ENCODE measurements around the gene RITA1.

The RITA1 gene

DNA sequence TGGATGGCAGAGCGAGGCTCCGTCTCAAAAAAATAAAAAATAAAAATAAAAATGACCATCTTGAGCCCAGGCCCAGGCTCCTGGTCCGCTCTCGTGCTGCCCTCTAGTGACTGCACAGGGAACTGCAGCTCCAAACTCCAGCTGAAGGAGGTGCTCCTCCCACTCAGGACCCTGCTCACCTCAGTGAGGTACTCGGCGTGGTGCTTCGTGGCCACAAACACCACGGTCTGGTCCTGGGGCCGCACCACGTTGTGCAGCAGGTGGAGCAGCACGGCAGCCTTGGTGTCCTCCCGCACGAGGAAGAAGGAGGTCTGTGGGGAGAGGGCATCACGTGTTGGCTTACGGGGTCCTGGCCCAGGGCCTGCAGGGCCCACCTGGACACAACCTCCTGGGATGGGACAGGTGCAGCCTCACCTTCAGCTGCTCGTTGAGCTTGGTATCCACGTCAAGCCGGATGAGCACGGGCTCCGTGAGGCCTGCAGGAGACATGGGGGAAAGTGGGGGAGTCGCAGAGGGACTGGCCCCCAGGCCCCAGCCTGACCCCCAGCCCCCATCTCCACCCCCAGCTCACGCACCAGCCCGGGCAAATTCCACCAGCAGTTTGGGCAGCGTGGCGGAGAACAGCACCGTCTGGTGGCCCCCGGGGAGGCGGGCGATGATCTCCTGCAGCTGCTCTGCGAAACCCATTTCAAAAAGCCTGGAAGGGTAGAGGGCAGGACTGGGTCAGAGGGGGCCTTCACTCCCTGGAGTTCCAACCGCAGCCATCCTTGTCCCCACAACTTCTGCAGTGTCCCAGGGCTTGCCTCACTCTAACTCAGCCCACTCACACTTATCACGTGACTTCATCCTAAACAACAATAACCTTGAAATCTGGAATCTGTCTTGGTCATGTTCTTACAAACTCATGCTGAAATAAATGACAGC lies 10.8 kb upstream of the RITA1 start:
- no peak for DNase-seq (ENCODE audit: low read depth)

DNA sequence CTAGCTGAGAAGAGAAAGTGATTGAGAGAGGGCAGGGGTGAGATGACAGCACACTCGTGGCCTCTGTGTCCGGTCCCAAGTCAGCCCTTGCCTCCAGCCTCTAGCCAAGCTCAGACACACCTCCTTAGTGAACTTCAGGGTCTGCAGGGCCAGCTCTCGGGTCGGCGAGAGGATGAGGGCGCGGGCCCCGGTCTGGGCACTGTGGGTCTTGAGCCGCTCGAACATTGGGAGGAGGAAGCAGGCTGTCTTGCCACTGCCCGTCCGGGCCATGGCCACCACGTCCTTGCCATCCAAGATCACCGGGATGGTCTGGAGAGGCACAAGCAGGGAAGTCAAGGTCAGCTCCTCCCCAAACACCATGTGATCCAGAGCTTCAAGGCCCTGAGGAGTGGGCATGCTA lies 6.5 kb upstream of the RITA1 start:
- DNase-seq (ENCODE audit: low read depth): no peak

DNA sequence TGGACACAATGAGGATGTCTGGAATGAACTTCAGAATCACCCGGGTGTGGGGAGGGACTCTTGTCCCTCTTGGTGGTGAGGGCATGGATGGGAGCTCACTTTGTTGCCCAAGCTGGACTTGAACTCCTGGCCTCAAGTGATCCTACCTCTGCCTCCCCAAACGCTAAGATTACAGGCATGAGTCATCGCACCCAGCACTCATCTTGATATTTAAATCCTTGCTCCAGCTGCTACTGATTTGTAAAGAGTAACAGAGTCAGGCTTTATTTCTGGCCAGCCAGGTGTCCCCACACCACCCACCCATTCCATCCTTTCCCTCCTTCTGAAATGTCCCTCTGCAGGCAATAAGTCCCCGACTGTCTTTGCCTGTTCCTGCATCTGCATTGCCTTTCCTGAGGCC lies 5.2 kb upstream of the RITA1 start:
- DNase-seq (ENCODE audit: low read depth): no peak

DNA sequence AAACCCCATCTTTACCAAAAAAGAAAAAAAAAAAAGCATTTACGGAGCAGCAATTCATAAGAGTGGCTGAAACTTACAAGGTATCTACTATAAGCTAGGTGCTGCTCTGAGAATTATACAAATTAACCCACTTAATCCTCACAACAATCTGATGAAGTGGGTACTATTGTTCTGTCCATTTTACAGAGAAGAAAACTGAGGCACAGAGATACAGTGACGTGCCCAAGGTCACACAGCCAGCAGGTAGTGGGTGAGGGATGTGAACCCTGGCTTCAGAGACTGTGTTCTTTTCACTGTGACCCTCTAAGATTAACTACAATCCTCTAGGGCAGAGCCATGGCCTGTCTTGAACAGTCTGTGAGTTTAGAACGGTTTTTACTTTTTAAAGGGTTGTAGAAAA lies 3.5 kb upstream of the RITA1 start:
- DNase-seq (ENCODE audit: low read depth): no peak

DNA sequence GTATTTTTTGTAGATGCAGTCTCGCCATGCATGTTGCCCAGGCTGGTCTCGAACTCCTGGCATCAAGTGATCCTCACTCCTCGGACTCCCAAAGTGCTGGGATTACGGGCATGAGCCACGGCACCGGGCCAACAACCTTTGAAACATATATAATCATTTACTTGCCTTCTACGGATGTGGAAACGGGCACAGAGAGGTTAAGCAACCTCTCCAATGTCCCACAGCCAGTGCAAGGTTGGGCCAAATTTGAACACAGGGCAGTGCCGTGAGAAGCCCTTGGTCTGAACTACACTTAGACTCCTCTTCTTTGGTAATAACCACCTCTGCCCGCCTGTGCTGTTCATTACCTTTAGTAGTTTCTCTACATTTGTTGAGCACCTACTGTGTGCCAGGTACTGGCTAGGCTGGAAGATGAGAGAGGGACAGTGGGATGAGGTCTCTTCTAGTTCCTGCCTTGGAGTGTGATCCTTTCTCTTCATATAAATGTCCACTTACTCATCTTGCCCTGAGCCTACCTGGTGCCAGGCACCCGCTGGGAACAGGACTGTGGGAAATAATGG lies 2.4 kb upstream of the RITA1 start:
- DNase-seq (ENCODE audit: low read depth): no peak

DNA sequence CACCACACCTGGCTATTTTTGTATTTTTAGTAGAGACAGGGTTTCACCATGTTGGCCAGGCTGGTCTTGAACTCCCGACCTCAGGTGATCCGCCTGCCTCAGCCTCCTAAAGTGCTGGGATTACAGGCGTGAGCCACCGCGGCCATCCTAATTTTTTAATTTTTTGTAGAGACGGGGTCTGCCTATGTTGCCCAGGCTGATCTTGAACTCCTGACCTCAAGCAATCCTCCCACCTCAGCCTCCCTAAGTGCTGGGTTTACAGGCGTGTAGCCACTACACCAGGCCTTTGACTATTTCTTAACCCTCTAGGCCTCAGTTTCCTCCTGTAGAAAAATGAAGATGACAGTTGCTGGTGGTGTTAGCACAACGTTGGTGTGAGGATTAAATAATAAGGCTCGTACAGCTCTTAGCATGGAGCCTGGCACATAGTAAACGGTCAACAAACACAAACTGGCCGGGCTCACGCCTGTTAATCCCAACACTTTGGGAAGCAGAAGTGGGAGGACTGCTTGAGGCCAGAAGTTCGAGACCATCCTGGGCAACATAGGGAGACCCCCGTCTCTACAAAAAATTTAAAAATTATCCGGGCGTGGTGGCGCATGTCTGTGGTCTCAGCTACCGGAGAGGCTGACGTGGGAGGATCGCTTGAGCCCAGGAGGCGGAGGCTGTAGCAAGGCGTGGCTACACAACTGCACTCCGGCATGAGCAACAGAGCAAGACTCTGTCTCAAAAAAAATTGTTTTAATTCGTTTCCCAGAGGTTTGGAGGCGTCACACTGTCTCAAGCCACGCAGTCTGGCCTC lies 1.2 kb upstream of the RITA1 start:
- peak; percentile 79 for DNase-seq (ENCODE audit: low read depth)

DNA sequence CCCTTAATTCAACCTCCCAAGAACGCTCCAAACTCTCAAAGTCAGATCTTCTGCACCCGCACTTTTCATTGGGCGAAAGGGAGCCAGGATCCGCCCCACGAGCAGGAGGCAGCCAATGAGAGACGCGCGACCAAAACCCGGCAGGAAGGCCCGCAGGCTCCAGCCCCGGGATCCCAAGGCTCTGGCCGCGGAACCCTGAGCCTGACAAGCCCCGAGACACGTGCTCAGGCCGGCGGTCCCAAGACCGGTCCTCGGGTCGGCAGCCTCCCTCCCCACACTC lies 681 bp upstream of the RITA1 start:
- no peak for DNase-seq (ENCODE audit: low read depth)

DNA sequence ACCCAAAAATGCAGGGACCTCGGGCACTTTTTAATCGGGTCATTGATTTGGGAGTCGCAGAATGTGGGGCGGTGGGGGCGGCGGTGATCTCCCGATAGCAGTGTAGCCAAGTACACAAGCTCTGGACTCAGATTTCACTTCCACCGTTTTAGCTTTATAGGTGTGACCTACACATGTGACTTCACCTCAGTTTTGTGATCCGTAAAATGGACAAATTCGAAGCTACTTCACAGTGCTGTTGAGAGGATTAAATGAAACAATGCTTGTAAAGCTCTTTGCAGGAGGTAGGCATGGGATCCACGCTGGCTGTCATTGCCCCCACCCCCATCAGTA lies 478 bp downstream of the RITA1 start:
- no peak for DNase-seq (ENCODE audit: low read depth)

DNA sequence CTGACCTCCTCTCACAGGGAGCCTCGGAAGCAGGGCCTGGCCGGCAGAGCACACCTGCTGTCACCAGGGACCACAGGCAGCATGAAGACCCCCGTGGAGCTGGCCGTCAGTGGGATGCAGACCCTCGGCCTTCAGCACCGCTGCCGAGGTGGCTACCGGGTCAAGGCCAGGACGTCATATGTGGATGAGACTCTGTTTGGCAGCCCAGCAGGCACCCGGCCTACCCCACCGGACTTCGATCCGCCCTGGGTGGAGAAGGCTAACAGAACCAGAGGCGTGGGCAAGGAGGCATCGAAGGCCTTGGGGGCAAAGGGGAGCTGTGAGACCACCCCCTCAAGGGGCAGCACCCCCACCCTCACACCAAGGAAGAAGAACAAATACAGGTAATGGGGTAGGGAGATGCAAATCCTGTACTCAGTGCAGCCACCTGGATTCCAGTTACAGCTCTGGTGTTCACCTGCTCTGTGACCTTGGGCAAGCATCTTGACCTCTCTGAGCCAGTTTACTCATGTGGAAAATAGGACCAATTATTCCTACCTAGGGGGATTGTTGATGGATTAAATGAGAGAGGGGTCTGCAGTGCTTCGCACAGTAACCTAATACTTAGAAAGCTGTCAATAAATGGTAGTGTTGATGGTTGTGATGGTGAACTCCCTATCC lies 1.3 kb downstream of the RITA1 start:
- no peak for DNase-seq (ENCODE audit: low read depth)

DNA sequence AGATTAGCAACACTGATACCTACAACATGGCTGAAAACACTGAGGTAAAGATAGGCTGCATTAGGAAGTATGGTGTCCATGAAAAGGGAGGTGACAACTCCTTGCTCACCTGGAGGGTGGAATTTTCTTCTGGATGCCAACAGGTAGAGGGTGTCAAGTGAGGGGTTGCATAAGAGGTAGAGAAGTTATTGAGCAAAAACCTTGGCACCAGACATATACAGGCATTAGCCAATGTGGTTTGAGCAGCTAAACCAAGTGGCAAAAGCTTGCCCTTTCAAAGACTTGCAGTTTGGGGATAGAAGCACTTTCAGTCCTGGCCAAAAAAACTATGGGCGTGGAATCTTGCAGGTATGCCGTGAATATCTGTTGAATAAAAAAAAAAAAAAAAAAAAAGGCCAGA lies 3.8 kb downstream of the RITA1 start:
- DNase-seq (ENCODE audit: low read depth): no peak

DNA sequence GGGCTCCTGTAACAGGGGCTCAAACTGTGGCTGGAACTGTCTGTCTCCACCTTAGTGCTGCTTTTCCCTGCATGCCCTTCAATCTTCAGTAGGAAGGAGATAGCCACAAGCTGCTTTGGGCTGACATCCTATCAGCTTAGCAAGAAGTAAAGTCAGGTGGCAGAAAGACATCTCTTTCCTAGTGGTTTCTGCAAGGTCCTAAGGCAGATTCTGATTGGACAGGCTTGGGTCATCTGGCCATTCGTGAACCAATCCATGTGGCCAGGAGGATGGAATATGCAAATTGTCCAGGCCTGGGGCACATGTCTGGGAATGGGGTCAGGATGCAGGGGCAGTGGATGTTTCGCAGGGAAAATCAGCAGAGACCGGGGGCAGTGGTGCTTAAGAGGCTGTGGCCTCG lies 5.2 kb downstream of the RITA1 start:
- no peak for DNase-seq (ENCODE audit: low read depth)

DNA sequence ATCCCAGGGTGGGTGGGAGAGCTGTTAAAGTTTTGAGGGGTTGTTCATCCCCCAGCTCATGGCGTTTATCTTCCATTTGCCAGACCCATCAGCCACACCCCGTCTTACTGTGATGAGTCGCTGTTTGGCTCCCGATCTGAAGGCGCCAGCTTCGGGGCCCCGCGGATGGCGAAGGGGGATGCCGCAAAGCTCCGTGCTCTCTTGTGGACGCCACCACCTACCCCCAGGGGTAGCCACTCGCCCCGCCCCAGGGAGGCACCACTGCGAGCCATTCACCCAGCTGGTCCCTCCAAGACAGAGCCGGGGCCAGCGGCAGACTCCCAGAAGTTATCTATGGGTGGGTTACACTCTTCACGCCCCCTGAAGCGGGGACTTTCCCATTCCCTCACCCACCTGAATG lies 5.7 kb downstream of the RITA1 start:
- no peak for DNase-seq (ENCODE audit: low read depth)

DNA sequence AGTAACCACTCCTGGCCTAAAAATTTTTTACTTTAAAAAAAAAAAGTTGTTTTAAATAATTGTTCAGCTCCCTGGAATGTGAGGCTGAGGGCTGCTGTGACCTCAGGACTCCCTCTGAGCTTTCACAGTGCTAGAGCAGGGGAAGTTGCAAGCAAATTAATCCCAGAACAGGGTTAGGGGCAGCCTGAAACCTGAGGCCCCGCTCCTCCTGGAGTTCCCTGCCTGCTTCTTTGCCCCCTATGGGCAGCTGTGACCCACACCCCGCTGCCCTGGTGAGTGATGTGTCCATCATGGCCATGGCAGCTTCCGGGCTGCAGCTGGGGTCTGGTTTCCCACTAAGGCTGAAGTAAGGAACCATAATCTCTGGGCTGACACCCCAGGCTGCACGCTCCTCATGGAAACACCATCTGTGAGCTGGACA lies 9.5 kb downstream of the RITA1 start:
- DNase-seq (ENCODE audit: low read depth): peak; percentile 59

DNA sequence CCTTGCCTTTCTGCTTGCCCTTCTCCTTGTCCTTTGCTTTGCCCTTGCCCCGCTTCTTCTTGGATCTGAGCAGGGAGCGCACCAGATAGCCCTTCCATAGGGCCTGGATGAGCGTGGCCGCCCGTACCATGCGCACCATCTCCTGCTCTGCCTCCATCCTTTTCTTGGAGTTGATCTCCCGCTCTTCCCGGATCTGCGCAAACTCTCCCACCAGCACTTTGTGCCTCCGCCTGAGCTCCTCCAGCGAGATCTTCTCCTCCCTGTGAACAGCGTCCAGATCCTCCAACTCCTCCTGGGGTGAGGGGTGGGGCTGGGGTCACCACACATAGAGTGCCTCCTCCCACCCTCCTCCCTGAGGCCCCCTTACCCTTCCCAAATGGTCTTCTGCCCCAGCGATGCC lies 10.1 kb downstream of the RITA1 start:
- DNase-seq (ENCODE audit: low read depth): no peak

DNA sequence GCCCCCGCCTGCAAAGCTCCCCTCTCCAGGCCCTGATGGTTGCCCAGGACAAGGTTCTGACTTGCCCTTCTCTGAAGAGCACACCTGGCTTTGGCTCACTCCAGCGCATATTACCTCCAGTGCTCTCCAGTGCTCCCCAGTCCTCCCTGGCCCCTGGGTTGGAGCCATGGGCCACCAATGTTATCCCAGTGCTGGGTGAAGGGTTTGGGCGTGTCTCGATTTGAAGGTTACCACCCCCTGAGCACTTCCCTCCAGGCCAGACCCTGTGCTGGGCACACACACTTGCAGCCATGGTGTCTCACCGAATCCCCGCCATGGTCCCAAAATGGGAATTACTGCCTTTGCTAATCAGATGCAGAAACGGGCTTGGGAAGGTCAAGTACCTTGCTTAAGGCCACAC lies 11.1 kb downstream of the RITA1 start:
- no peak for DNase-seq (ENCODE audit: low read depth)

DNA sequence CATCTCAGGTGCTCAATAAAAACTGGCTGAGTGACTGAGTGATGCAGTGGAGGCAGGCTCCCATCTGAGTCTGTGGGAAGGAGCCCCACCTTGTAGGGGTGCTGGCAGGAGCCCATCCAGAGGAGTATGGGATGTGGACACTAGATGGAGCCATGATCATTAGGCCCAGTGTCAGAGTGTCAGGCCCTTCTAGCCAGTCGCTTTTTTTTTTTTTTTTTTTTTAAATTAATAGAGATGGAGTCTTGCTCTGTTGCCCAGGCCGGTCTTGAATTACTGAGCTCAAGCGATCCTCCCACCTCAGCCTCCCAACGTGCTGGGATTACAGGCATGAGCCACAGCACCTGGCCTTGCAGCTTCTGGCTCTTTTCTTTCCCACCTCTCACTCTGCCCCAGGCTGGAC lies 11.5 kb downstream of the RITA1 start:
- DNase-seq (ENCODE audit: low read depth): peak; percentile 51

DNA sequence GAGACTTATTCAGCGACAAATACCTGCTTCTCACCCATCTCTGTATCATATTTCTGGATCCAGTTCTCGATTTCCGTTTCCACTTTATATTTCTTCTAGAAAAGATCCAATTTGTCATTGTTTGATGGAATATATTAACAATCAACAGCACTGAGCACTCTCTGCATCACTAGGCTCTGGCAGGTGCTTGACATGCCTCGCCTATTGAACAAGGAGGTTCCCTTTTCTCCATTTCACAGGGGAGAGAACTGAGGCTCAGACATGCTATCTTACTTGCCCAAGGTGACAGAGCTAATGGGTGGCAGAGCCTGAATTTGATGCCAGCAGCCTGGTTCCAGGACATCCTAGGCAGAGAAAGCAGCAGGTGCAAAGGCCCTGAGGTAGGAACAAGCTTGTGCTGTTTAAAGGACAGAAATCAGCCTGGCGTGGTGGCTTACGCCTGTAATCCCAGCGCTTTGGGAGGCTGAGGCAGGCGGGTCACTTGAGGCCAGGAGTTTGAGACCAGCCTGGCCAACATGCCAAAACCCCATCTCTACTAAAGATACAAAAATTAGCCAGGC lies 12.1 kb downstream of the RITA1 start:
- no peak for DNase-seq (ENCODE audit: low read depth)

DNA sequence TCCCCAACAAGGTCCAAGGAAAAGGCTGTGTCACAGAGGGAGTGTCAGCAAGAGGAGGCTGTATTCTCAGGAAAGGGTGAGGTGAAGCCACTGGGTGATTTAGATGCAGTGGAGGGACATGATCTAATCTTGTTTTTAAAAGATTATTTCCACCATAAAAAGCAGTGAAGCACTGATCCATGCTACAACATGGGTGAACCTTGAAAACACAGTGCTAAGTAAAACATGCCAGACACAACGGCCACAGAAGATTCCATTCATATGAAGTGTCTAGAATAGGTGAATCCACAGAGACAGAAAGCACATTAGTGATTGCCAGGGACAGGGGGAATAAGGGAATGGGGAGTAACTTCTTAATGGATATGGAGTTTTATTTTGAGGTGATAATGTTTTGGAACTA lies 12.8 kb downstream of the RITA1 start:
- DNase-seq (ENCODE audit: low read depth): no peak

DNA sequence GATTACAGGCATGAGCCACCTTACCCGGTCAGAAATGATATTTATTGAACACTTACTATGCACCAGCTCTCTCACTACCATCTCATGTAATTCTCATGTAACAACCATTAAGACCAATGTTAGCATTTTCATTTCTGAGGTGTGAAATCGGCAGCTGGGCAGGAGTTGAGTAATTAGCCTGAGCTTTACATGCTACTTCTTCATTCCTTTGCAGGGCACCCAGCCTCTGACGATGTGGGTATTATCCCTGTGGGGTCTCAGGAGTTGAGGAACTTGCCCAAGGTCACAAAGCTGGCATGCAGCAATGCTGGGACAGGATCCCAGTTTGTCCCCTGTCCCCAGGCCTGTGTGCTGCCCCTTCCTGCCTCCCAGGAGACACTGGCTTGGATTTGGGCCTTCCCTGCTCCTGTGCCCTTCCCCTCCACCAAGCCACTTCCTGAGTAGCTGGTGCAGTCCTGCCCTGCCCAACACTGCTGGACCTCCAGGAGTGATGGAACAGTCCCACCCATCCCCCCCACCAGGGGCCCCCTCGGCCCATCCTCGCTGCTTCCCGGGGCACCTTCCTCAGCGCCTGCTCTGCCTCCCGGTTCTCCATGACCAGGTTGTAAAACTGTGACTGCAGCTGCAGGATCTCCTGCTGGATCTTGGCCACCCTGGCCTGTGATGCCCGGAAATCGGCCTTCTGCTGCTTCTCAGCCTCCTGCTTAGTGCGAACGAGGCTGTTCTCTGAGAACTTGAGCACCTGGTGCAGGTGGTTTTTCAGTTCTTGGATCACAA lies 14.7 kb downstream of the RITA1 start:
- DNase-seq (ENCODE audit: low read depth): no peak

DNA sequence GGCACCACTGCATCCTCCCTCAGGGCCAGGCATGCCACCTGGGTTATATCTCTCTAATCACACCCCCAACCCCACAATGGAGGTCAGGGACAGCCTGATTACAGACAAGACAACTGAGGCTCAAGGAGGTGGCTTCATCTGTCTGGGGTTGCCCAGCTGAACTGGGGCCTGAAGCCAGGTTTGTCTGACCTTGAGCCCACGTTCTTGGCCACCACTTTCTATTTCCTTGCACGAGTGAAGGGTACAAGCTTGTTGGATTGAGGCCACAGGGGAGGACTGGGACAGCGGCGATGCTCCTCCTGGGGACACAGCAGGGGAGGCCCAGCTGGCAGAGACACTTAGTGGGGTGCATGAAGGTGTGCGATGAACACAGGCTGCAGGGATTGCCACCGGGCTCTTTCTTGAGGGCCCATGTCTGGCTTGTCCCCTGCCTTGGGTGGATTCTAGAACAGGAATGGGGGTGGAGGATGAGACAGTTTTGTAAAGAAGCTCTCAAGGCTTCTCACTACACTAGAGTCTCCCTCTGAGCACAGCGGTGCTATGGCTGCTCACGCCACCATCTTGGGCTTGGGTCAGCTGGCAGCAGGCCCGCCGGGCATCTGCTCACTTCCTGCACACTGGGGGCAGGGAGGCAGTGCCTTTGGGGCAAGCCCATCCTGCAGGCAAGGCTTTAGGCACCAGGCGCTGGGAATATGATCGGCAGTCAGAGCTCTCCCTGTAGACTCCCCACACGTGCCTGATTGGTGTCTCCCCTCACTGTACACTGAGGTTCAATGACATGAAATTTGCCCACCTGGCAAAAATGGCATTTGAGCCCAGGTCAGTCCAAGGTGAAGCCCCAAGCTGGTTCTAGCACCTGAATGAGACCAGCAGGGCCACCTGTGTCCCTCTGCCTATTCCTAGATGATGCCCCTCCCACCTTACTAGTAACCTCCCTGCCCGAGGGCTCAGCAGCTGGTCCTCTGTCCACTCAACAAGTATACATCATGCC lies 16.0 kb downstream of the RITA1 start:
- no peak for DNase-seq (ENCODE audit: low read depth)

All from HS-27A (cell line).